ENCODE measurements around the gene UST.

The UST gene

DNA sequence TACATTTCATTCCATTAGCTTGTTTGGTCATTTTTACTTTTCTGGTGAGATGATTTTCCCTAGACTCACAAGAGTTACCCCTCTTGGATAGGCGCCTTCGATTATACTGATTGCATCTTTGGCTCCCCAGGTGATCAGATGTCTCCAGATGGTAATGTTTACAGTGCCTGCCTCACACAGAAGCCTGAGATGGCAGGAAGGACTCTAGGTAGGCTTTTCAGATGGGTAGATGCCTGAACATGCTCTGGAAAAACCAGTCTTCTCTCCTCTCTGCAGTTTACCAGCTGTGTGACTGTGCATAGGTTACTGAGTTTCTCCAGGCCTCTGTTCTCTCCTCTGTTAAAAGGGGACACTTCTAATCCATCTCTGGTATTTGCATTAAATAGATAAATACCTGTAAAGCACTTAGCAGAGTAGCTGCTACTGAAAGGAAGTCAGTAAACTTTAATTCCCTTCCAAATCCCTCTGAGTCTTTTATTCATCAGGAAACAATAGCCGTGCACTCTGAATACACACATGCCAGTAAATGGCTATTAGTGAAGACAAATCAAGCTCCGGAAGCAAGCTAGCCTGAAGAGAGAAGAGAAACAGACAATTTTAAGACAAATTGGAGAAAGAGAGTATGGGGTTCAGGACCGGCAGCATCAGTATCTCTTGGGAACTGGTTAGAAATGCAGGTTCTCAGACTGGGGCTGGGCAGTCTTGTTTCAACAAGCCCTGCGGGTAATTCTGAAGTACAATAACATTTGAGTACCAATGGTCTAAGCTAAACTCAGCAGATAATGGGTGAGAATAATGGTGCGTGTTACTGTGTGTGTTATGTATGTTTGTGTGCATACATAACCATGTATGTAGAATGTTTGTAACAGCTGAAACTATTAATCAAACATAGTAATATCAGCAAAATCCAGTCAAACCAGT, 139.4 kb downstream of the UST start:
- TF ChIP-seq, protein P1, sequence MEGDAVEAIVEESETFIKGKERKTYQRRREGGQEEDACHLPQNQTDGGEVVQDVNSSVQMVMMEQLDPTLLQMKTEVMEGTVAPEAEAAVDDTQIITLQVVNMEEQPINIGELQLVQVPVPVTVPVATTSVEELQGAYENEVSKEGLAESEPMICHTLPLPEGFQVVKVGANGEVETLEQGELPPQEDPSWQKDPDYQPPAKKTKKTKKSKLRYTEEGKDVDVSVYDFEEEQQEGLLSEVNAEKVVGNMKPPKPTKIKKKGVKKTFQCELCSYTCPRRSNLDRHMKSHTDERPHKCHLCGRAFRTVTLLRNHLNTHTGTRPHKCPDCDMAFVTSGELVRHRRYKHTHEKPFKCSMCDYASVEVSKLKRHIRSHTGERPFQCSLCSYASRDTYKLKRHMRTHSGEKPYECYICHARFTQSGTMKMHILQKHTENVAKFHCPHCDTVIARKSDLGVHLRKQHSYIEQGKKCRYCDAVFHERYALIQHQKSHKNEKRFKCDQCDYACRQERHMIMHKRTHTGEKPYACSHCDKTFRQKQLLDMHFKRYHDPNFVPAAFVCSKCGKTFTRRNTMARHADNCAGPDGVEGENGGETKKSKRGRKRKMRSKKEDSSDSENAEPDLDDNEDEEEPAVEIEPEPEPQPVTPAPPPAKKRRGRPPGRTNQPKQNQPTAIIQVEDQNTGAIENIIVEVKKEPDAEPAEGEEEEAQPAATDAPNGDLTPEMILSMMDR (conservative IDR thresholded peaks at IDR 0.05) = no peak
- no peak for TF ChIP-seq ZFX (IDR thresholded peaks at IDR 0.05)
- no peak overlapping the region for H3K27ac ChIP-seq

GRCh38 chr6:148887181-148887580, 140.4 kb downstream of the UST start:
- no peak overlapping the region for H3K27ac ChIP-seq
- no peak for TF ChIP-seq ZFX (IDR thresholded peaks at IDR 0.05)
- TF ChIP-seq, protein P1 (conservative IDR thresholded peaks at IDR 0.05) = no peak

DNA sequence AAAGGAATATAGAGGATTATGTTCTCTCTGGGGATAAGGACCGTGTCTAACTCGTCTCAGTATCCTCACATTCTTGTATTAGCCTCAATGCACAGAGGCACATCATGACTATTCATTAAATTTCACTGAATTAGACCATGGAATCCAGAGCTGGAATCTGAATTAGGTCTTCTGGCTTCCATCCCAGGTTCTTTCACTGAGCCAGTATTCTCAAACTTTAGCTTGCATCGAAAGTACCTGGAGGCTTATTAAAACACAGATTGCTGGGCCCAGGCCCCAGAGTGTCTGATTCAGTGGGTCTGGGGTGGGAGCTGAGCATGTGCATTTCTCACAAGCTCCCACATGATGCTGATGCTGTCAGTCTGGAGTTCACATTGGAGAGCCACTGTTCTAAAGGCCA, 142.0 kb downstream of the UST start:
- no peak for TF ChIP-seq ZFX (IDR thresholded peaks at IDR 0.05)
- TF ChIP-seq, protein P1 (conservative IDR thresholded peaks at IDR 0.05) = no peak
- no peak overlapping the region for H3K27ac ChIP-seq

DNA sequence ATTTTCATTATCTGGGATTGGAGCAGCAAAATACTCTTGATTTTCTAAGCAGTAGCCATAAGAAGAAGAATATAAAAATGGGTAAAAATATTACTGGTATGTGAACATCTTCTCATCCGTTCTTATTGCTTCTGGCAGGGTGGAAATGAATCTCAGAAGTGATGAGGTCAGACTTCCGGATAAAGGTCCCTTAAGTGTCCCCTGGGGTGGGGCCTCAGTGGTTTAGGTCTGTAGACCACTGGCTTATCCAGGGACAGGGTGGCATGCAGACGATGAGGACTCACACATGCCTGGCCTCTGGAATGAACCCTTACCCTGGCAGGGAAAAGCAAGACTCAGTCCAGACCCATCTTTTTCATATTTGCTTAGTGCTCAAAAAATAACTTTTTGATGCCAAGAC, 143.3 kb downstream of the UST start:
- no peak overlapping the region for H3K27ac ChIP-seq
- TF ChIP-seq ZFX (IDR thresholded peaks at IDR 0.05) = no peak
- TF ChIP-seq, protein P1 (conservative IDR thresholded peaks at IDR 0.05) = no peak

DNA sequence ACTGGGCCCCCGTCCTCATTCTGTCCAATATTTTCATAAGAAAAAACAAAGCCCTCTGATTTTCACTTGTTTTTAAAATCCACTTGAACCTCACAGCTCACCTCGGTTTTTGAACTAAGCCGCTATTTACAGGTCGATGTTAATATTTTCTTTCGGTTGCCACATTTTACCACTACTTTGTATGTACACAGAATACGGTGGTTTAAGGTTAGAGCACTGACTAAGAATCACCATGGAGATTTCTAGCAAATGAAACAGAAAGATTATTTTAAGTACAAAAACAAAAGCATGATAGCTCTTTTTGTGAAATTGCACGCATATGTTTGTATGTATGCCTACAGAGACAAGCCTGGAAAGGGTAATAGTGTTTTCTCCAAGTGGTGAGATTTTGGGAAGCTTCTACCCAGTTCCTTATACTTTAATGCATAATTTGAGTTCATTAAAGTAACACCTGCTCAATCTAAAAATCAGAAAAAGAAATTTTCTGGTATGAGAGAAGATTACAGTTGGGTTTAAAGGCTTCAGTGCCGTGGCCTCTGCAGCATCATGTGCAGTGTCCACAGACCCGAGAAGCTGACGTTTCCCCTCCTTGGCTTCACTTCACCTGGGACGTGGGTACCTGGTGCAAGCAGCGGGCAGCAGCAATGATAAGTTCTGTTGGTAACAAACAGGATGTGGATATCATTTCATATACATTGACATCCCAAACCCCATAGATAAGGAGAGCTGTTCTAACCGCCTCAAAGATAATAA, 144.0 kb downstream of the UST start:
- no peak for TF ChIP-seq ZFX (IDR thresholded peaks at IDR 0.05)
- TF ChIP-seq, protein P1 (conservative IDR thresholded peaks at IDR 0.05) = no peak
- H3K27ac ChIP-seq = no peak overlapping the region

GRCh38 chr6:148891405-148891783, 144.6 kb downstream of the UST start:
- TF ChIP-seq, protein P1 (conservative IDR thresholded peaks at IDR 0.05) = no peak
- no peak for TF ChIP-seq ZFX (IDR thresholded peaks at IDR 0.05)
- no peak overlapping the region for H3K27ac ChIP-seq

DNA sequence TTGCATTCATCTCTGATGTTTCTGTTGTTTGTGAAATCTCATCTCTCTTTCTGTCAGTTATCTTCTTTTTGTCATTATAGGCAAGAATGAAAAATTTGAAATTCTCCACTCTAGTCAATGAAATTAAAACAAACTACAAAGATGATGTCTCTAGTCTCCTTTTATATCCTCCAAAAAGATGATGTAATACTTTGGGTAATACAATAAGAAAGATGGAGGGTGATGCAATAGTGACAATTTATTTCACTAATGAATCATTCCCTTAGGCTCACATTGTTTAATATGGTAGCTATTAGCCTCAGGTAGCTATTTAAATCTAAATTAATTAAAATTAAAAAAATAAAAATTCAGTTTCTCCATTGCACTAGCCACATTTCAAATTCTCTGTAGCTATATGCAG, 145.4 kb downstream of the UST start:
- H3K27ac ChIP-seq = no peak overlapping the region
- TF ChIP-seq, protein P1 (conservative IDR thresholded peaks at IDR 0.05) = no peak
- no peak for TF ChIP-seq ZFX (IDR thresholded peaks at IDR 0.05)

All from C4-2B (cell line).